SK-N-MC (cell line): ENCODE data around the gene EDEM1.

Experiments
- EZH2 ChIP-seq: fragments of 200-600 bp; sonication (generic); IDR thresholded peaks from one replicate; pipeline ENCODE4 v1.6.1; 2017; ENCODE audit warnings: antibody characterized with exemption
- FOXP2 ChIP-seq: optimal IDR thresholded peaks from 2 replicates; pipeline ENCODE3; 2011; ENCODE audit warnings: mild to moderate bottlenecking, moderate library complexity; ENCODE audit not compliant: insufficient read depth; ENCODE audit errors: extremely low read length, control extremely low read depth

- TF ChIP-seq EZH2 (no peak), FOXP2 (no peak)
These were observed 8.1 kb downstream of the EDEM1 start for GRCh38 chr3:5195605-5196004.
